ENCODE measurements around the gene TPRX2.

DNA sequence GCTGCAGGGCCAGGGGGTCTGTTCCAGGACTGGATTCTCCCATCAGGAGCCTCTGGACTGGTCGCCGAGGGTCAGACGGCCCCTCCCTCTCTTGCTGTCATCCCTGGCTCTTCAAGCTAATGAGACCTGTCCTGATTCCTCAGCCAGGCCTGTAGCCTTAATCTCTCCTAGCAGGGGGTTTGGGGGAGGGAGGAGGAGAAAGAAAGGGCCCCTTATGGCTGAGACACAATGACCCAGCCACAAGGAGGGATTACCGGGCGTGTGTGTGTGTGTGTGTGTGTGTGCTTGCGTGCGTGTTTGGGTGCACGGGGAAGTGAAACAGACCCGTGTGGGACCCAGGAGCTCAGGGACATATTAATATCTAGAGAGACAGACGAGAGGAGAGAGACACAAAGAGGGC is 39.2 kb upstream of the TPRX2 start:
- no peak for TF ChIP-seq EZH2 (IDR thresholded peaks at IDR 0.05; ENCODE audit: insufficient read depth, low read length)
- TF ChIP-seq, protein P1, sequence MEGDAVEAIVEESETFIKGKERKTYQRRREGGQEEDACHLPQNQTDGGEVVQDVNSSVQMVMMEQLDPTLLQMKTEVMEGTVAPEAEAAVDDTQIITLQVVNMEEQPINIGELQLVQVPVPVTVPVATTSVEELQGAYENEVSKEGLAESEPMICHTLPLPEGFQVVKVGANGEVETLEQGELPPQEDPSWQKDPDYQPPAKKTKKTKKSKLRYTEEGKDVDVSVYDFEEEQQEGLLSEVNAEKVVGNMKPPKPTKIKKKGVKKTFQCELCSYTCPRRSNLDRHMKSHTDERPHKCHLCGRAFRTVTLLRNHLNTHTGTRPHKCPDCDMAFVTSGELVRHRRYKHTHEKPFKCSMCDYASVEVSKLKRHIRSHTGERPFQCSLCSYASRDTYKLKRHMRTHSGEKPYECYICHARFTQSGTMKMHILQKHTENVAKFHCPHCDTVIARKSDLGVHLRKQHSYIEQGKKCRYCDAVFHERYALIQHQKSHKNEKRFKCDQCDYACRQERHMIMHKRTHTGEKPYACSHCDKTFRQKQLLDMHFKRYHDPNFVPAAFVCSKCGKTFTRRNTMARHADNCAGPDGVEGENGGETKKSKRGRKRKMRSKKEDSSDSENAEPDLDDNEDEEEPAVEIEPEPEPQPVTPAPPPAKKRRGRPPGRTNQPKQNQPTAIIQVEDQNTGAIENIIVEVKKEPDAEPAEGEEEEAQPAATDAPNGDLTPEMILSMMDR (IDR thresholded peaks at IDR 0.05; ENCODE audit: insufficient read depth, low read depth, low read length): no peak

Measured in astrocyte (in vitro differentiated cells and primary cell).